ENCODE data around the gene STUB1.

STUB1 gene

DNA sequence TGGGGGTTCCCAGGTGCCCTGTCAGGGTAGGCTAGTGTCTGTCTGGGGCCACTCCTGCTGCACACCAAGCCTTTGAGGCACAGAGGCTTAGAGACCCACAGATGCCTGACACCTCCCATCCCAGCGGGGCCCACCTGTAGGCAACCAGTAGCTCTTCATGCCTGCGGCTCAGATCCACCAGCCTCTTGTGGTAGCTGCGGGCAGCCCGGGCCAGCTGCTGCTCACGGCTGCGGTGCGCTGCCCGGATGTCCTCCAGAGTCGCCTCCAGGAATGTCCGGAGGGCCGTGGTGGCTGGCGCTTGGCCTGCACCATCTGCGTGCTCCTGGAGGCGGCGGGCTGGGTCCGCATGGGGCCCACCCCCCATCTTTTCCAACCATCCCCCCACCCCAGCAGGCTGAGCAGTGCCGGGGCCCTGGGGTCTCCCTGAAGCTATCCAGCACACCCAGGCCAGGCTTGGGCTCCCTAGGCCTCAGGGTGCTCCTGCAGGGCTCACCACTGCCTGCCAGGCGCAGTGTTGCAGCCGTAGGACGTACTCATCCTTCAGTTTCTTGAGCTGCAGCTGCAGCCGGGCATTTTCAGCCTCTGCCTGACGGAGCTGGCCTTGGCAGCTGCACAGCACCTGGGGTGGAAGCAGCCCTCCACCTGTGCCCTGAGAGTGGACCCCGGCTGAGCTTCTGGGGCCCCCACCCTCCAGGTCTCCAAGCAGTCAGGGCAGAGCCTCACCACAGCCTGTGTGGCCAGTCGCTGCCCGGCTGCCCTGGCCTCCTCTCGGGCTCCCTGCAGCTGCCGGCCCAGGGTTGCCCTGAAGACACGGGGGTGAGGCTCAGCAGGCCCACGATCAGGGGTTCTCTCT lies 44.2 kb downstream of the STUB1 start:
- TF ChIP-seq MYC (IDR thresholded peaks at IDR 0.05; ENCODE audit: low read depth, low read length) = no peak
- TF ChIP-seq, protein P1, sequence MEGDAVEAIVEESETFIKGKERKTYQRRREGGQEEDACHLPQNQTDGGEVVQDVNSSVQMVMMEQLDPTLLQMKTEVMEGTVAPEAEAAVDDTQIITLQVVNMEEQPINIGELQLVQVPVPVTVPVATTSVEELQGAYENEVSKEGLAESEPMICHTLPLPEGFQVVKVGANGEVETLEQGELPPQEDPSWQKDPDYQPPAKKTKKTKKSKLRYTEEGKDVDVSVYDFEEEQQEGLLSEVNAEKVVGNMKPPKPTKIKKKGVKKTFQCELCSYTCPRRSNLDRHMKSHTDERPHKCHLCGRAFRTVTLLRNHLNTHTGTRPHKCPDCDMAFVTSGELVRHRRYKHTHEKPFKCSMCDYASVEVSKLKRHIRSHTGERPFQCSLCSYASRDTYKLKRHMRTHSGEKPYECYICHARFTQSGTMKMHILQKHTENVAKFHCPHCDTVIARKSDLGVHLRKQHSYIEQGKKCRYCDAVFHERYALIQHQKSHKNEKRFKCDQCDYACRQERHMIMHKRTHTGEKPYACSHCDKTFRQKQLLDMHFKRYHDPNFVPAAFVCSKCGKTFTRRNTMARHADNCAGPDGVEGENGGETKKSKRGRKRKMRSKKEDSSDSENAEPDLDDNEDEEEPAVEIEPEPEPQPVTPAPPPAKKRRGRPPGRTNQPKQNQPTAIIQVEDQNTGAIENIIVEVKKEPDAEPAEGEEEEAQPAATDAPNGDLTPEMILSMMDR (IDR thresholded peaks at IDR 0.05; ENCODE audit: low read depth, low read length) = no peak
- no peak for TF ChIP-seq POLR2A (IDR thresholded peaks at IDR 0.05; ENCODE audit: extremely low read depth, insufficient read length)
- no peak overlapping the region for H3K4me3 ChIP-seq (ENCODE audit: low read depth, low read length)
- no peak for DNase-seq (ENCODE audit: low read depth)

DNA sequence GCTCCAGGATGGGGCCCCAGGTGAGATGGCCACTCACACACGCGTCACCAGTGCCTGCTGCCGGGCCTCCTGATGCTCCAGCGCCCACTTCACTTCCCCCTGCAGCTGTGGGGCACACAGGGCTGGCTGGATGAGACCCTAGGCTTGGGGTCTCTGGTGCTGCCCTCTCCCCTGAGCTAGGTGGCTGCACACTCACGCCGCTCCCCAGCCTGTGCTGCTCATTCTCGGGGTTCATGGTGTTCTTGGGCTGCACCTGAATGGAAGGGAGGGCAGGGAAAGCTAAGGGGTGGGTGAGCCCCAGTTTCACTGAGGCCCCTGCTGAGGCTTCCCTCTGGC lies 44.8 kb downstream of the STUB1 start:
- no peak for DNase-seq (ENCODE audit: low read depth)
- TF ChIP-seq MYC (IDR thresholded peaks at IDR 0.05; ENCODE audit: low read depth, low read length) = no peak
- no peak for TF ChIP-seq POLR2A (IDR thresholded peaks at IDR 0.05; ENCODE audit: extremely low read depth, insufficient read length)
- TF ChIP-seq, protein P1 (IDR thresholded peaks at IDR 0.05; ENCODE audit: low read depth, low read length) = no peak
- TF ChIP-seq, protein P2, sequence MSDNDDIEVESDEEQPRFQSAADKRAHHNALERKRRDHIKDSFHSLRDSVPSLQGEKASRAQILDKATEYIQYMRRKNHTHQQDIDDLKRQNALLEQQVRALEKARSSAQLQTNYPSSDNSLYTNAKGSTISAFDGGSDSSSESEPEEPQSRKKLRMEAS (IDR thresholded peaks at IDR 0.05; ENCODE audit: low read depth, low read length) = no peak
- no peak overlapping the region for H3K4me3 ChIP-seq (ENCODE audit: low read depth, low read length)

DNA sequence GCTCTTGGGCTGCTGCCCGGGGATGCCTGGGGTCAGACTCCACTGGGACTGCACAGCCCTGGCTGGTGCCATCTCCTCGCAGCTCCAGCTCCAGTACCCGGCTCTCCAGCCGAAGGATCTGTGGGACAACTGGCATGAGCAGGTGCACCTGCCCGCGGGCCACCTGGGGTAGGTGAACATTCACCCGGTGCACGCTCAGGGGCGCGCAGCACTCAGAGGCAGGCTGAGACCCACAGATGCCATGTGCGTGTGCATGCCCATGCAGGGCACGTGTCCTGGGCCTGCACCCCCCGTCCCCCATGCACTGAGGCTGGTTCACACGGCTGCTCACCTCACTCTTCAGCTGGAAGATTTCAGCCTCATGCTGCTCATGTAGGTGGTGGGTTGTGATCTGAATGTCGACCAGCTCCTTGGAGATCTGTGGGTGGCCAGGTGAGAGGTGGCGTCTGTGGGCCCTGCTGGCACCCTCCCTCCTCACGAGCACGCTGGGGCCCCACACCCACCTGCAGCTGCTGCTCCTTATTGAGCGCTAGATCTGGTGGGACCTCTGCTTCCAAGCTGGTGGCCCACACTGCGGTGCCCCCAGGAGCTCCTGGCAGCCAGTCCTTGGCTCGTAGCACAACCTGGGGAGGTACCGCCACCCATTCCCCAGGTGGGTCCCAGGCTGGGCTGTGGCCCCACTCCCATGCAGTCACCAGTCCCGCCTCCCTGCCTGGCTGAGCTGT lies 45.4 kb downstream of the STUB1 start:
- no peak for DNase-seq (ENCODE audit: low read depth)
- no peak overlapping the region for H3K4me3 ChIP-seq (ENCODE audit: low read depth, low read length)

DNA sequence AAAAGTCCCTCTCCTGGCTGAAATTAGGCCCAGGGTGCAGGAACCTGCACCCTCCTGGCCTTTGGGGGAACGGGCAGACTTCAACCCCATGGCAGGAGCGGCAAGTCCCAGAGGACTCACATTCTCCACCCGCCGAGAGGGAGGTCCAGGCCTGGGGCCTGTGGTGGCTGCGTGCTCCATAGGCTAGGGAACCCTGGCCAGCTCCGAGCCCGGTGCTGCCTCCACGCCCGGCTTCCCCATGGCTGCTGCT lies 45.9 kb downstream of the STUB1 start:
- TF ChIP-seq POLR2A (IDR thresholded peaks at IDR 0.05; ENCODE audit: extremely low read depth, insufficient read length) (no peak), MYC (IDR thresholded peaks at IDR 0.05; ENCODE audit: low read depth, low read length) (no peak)
- TF ChIP-seq, protein P2 (IDR thresholded peaks at IDR 0.05; ENCODE audit: low read depth, low read length) = no peak
- TF ChIP-seq, protein P1 (IDR thresholded peaks at IDR 0.05; ENCODE audit: low read depth, low read length) = no peak
- peak; percentile 61 for DNase-seq (ENCODE audit: low read depth)
- no peak overlapping the region for H3K4me3 ChIP-seq (ENCODE audit: low read depth, low read length)

More for the DNA sequence above, 45.4 kb downstream of the STUB1 start:
- TF ChIP-seq MYC (IDR thresholded peaks at IDR 0.05; ENCODE audit: low read depth, low read length) = no peak
- TF ChIP-seq, protein P2 (IDR thresholded peaks at IDR 0.05; ENCODE audit: low read depth, low read length) = no peak
- no peak for TF ChIP-seq POLR2A (IDR thresholded peaks at IDR 0.05; ENCODE audit: extremely low read depth, insufficient read length)
- TF ChIP-seq, protein P1 (IDR thresholded peaks at IDR 0.05; ENCODE audit: low read depth, low read length) = no peak

DNA sequence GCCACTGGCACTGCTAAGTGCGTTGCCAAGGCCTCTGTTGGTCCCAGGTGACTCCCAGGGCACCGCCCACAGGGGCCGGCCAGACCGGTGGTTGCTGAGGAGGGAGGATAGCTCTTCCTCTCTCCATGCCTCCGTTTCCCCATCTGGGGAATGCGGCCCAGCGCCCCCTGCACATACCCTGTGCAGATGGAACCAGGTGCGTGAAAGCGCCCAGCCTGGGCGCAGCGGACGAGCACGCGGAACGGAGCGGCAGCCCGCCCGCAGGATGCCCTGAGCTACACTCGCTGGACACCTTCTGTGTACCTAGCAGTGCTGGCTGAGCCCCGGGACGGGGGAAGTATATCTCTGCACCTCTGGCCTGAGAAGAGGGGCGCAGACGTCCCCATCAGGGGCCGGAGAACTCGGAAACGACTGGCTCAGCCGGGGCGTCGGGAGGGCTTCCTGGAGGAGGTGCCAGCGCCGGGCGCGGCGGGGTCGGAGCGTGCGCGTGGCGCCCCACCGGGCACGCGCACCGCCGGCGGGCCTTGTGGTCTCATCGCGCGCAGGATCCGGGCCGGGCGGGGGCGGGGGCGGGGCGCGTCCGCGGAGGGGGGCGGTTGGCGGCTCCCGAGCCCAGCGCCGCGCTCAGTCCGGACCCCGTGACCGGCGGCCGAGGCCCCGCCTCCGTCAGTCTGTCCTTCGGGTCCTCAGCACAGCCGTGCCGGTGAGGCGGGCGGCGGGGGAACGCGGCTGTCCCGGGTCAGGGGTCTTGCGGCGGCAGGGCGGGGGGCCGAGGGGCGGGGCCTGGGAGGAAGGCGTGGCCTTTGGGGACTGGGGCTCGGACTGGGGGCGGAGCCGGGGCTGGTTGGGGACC lies 46.5 kb downstream of the STUB1 start, which contains the start of the genes CCDC78 and HAGHL:
CCDC78 (minus strand) TSS at position 6 of the 853 bp plus-strand sequence. CDS start 76 bp downstream, outside the sequence.
HAGHL (plus strand) TSS at position 669 of the 853 bp plus-strand sequence. CDS start 404 bp downstream, outside the sequence.
- TF ChIP-seq, protein P2 (IDR thresholded peaks at IDR 0.05; ENCODE audit: low read depth, low read length) = 0 out of 2 replicates have a peak, but pooled peaks have one; percentile 34
- no peak for TF ChIP-seq POLR2A (IDR thresholded peaks at IDR 0.05; ENCODE audit: extremely low read depth, insufficient read length)
- TF ChIP-seq, protein P1 (IDR thresholded peaks at IDR 0.05; ENCODE audit: low read depth, low read length) = no peak
- TF ChIP-seq MYC (IDR thresholded peaks at IDR 0.05; ENCODE audit: low read depth, low read length) = no peak
- peak; percentile 80 for DNase-seq (ENCODE audit: low read depth)
- H3K4me3 ChIP-seq (ENCODE audit: low read depth, low read length) = peak within 1 kb of the TSS; percentile 69

Data from NB4 (cell line).